HG03097 (cell line): ENCODE results near the gene ALDH5A1.
"Not testable (repeated sequence)": the region's sequence is repeated elsewhere in the genome, so short reads cannot be mapped to it uniquely, and the experiment has no call there.

Source experiments
- ATAC-seq: cut with Tn5 transposase; IDR thresholded peaks from one replicate; pipeline ENCODE4 v1.9.1; 2021; ENCODE audit not compliant: unreplicated experiment, low FRiP score

ALDH5A1 gene

DNA sequence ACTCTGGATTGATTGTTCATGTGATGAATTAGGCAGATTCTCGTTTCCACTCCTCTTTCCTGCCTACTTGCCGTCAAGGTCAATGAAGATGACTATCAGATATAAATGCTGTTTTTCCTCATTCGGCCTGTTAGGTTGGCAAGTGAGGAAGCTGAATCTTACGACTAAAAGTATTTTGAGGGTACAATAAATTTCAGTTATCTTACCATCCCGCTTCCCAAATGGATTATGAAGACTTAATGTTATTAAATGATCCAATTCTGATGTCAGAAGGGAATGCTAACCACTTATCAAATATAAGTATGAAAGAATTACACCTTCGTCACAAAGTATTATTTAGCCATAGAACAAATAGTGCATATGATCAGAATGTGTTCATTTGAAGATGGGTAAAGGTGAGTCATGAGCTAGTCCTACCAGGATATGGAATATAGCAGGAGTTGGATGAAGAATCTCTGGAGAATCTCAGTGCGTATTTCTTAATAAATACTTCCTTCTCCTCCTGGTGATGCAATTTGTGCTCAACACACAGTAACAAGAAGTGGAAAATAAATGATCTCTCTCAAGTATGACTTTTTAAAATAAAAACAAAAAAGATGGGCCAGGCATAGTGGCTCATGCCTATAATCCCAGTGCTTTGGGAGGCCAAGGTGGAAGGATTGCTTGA, 10.0 kb upstream of the ALDH5A1 start:
- ATAC-seq: no peak

DNA sequence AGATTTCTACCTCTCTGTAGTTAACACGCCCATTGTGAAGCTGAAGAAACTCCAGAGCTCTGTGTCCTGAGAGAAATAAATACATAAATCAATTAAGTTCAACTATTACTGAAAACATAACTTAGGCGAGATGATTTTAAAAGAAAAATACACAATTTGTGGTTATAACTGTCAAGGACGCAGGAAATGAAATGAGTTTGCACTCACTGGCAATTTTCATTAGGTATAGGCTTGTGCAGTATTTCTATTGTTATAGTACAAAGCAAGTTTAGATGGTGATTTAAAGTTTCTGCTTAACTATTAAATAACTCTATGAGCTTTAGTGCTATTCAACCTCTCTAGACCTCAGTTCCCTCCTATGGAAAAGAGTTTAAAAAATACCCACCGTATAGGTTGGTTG, 8.7 kb upstream of the ALDH5A1 start:
- ATAC-seq: no peak

DNA sequence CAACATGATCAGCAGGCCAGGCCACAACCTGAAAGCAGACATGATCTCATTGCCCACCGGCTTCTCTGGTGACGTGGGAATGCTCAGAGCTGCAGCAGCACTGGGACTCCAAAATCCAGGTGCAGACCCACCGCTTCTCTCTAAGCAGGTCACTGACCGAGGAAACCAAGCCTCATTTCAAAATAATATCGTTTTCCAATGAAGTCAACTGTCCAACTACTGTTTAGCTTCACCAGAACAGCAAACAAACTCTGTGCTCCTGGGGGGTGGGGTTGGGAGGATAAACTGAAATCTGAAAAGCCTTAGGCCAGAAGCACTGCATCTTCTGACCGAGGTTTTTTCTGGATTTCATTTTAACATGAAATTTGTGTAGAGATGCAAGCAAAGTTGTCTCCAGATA, 5.3 kb upstream of the ALDH5A1 start, which contains the start of gene GPLD1:
Gene GPLD1, minus strand, starts transcription at position 109 of the 400 bp plus-strand sequence. Its CDS starts 67 bp downstream, at position 42.
- no peak for ATAC-seq

DNA sequence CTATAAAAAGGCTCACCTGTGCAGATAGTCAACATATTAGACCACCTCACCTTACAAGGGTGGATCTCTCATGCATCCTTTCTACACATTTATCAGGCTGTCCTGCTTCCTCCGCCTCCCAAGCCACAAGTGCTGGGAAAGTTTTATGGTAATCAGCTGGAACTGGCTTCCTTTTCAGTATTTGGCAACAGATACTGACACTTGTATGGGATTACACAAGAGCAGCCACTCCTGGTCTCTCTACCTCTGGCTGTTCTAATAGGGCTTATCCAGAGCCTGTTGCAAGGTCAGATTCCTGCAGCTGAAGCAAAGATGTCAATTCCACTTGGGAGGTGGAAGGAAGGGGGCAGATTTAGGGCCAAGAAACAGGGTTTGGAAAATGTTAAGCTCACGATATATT, 4.9 kb upstream of the ALDH5A1 start:
- ATAC-seq: no peak

DNA sequence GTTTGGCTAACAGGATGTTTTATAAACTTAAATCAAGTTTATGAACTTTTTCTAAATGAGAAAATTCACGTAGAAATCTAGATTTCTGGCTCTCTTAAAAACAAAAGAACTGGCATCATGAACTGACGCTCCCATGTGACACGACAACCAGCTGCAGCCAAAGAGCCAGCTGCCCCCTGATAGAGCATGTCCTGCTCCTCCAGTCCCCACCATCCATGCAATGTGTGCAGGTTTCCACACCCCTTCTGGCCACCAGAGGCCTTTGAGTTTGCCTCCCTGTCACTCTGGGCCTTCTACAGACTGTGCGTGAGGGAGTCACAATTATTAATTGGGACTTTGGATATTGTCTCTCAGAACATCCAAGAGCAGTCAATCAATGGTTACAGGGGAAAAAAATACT, 3.8 kb upstream of the ALDH5A1 start:
- no peak for ATAC-seq

DNA sequence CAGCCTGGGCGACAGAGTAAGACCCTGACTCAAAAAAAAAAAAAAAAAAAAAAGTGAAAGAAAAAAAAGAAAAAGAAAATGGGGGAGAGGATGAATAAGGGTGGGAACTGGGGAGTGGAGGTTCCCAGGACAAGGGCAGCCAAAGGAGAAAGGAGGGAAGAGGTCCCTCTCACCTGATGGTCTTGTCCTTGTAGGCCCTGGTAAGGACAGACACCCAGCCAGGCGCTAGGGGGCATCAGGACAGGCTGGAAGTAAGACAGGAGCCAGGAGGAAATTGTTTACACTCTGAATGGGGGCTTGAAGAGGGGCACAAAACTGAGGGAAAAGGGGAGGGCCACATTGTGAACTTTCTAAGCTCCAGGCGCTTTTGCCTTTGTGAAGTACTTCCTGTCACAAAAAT, 2.3 kb upstream of the ALDH5A1 start:
- ATAC-seq: no peak

DNA sequence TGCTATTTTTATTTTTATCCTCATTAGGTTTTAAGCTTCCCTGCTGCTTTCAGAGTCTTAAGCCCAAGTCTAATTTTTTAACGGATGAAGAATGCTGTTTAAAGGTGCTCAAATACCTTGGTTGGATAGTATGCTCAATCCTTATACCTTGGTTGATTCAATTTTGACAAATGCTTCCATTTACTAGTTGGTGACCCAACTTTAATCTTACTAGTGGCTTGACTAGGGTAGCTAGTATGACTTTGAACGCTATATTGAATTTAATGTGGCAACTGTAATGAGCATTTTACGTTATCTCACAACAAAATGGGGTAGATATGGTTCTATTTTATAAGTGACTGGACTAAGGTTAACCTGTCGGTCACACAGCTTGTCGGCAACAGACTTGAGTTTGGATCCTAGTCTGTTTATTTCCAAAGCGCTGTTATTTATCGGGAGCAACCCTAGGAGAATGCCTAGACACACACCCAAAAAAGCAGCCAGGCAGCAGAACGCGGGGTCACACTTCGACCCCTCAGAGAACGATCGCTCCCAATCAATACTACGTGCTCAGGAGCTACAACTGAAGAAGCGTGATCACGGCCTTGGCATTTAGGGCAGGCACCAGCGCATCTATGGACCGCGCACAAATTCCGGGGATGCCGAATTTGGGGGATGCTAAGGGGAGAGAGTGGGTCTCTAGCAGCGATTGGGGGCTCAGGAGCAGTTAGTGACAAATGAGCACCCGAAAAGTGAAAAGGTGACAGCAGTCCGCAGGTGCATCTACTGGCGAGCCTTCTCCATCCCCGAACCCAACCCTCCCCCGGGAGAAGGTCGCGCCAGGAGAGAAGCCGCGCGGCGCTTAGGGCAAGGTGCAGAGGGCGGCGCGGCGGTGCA, 586 bp upstream of the ALDH5A1 start:
- no peak for ATAC-seq

DNA sequence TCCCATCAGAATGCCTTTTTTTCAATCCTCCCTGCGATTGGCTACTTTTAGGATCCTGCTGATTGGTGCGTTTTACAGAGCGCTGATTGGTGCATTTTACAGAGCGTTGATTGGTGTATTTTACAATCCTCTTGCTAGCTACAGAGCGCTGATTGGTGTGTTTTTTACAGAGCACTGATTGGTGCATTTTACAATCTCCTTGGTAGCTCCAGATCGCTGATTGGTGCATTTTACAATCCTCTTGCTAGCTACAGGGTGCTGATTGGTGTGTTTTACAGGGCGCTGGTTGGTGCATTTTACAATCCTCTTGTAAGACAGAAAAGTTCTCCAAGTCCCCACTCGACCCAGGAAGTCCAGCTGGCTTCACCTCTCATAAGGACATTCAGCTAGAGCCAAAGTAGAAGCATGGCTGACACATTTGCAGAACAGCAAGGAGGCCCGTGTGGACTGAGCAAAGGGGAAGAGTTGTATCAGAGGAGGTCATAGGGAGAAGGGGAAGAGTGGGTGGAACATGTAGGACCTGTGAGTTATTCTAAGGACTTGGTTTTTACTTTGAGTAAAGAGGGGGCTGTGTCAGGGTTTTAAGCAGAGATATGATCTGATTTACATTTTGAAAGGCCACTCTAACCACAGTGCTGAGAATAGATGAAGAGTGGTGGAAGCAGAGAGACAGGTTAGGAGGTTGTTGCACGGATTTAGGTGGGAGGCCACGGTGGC, 2.6 kb downstream of the ALDH5A1 start:
- no peak for ATAC-seq

DNA sequence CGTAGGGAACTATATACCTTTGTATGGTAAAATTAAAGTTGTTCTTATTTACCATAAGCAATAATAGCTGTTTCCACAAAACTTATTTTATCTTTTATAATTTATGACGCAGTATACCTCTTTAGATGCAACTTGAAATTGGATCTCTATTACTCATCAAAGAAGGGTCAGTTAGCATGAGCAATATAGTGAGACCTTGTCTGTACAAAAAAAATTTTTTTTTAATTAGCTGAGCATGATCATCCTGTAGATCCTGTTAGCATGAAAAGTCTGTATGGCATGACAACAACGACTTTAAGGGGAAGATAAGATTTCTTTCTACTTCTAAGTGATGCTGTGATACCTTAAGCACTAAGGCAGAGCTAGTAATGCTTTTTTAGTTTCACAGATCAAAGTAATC, 5.9 kb downstream of the ALDH5A1 start:
- no peak for ATAC-seq

DNA sequence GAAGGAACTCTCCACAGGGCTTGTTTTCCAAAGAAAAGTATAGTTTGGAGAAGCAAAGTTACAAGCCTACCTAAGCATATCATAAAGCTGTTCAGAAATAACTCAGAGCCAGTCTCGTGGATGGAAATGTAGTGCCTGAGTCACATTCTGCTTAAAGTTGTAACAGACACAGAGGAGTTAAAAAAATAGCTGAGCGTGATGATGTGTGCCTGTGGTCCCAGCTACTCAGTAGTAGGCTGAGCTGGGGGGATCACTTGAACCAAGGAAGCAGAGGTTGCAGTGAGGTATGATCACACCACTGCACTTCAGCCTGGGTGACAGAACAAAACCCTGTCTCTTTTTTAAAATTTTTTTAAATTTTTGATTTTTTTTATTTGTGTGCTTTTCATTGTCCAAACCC, 6.6 kb downstream of the ALDH5A1 start:
- ATAC-seq: no peak

DNA sequence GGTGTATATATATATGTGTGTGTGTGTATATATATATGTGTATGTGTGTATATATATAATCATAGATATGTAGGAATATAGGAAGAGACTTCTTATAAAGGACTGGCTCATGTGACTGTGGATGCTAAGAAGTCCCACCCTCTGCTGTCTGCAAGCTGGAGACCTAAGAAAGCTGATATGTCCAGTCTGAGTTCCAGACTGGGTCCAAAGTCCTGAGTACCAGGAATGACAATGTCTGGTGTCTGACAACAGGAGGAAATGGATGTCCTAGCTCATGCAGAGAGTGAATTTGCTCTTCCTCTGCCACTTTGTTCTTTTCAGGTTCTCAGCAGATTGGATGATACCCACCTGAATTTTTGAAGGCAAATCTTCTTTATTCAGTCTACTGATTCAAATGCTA, 7.1 kb downstream of the ALDH5A1 start:
- ATAC-seq: no peak

DNA sequence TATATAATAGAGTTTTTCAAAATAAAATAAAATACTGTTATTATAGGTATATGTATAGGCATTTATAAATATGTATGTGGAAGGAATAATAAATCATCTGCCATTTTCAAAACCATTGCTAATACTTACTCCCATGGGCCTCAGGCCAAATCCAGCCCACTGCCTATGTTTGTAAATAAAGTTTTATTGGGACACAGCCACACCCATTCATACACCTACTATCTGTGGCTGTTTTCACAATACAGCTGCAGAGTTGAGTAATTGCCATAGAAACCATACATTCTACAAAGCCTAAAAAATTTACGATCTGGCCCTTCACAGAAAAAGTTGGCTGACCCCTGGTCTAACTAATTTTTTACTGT, 9.5 kb downstream of the ALDH5A1 start:
- ATAC-seq: no peak

DNA sequence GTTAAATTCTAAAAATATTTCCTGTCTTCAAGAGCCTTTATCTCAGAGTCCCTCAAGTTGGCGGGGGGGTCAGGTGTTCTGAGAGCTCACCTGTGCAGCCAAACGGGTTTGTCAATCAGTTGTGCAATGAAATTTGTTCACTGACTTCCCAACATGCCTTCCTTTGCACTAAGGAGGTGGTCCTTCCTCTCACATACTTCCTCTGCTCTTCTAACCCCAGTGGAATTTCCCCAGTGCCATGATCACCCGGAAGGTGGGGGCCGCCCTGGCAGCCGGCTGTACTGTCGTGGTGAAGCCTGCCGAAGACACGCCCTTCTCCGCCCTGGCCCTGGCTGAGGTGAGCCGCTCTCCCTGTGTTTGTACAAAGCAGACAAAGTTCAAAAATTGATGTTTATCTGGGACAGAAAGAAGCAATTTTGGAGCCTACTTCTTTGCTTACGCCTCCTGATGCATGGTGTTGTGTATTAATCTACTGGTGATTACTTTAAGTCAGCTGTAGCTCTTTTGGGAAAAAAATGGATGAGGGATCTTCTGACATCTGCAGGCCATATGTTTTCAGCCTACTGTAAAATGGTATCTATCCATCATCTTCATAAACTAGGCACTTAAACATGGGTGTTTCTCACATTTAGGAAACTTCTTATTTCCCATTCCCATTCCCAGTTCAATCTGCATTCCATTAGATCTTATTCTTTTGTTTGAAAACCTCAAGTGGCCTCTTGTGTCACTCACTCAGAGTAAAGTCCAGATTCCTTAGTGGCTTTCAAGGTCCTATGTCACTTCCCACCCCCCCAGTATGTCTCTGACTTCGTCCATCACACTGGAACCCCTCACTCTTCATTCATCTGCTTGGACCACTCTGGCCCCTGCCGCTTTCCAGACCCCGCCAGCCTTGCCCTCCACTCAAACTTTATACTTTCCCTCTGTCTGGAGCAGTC, 10.1 kb downstream of the ALDH5A1 start:
- ATAC-seq: no peak

DNA sequence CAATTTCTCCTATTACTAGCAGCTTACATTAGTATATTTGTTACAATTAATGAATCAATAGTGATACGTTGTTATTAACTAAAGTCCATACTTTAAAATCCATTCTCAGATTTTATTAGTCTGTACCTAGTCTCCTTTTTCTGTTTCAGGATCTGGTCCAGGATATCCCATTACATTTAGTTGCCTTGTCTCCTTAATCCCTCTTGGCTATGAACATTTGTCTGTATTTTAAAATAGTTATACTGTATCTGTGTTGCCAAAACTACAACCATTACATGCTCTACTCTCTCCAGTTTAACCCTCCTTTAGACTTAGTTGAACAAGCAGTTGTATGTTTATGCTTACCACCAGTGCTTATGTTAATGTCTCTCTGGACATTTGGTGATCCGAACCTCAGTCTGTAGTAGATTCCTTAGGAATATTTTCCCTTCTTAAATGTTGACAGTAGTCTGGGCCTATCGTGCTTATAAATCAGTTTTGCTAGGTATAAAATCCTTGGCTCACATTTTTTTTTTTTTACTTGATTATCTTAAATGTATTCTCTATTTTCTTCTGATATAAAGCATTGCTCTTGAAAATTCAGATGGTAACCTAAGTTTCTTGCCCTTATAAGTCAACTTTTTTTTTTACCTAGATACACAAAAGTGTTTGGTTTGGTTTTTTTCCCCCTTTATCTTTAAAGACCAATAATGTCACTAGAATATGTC, 12.2 kb downstream of the ALDH5A1 start:
- no peak for ATAC-seq

DNA sequence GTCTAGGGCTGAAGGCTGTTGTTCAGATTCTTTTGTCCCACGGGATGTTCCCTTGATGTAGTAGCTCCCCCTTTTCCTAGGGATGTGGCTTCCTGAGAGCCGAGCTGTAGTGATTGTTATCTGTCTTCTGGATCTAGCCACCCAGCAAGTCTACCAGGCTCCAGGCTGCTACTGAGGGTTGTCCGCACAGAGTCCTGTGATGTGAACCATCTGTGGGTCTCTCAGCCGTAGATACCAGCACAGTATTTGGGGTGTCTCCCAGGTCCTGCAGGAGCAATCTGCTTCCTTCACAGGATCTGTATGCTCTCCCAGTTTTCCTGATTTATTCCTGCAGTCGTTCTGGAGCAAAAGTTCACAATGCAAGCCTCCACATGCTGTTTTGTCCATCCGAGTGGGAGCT, 17.2 kb downstream of the ALDH5A1 start:
- not testable (repeated sequence) for ATAC-seq

DNA sequence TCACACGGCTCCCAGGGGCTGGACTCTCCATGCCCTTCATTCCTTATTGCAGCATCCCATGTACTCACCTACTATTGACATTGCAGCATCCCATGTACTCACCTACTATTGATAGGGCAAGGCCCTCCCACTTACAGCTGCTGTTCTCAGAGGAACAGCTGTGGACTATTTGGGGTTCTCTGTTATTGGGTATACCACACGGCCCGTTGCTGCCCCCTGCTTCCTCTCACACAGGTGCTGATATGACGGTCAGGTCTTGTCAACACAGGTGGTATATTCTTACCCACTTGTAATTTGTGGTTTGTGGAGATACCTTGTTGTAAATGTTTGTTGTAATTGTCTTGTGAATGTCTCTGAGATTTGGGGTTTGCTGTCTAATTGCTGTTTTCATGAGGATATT, 18.8 kb downstream of the ALDH5A1 start:
- no peak for ATAC-seq

DNA sequence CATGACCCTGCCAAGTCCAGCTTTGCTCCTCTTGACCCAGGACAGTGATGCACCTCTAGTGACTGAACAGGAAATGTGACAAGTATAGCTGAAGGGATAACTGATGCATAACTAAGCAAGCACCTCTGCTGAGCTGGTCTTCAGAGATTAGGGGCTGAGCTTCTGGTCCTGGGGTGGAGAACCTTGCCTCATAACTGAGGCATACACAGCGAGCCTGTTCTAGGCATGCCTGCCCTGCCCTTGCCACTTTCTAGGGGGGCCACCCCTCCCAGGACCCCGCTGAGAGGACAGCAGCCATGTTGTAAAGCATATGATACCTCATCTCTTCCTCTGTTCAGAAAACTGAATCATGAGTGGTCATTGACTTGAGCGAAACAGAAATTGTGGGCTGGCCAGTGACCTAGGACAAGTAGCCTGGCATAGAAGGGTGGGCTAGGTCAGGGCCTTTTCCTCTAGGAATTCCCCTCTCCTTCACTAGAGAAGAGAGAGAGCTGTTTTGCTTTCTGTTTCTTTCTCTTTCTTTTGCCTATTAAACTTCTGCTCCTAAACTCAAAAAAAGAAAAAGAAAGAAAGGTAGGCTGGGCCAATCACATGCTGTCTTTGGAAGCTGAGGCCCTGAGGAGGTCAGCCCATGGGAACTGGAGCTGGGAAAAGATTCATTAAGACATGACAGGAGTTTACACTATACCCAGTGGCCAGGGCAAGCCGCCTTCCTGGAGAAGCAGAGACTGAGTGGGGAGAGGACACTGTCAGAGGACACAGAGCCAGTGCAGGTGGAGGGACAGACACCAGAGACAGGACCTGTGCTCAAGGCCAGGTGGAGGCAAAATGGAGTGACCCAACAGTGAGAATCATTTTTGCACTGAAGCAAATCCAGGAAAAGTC, 23.1 kb downstream of the ALDH5A1 start:
- peak; percentile 48 for ATAC-seq

DNA sequence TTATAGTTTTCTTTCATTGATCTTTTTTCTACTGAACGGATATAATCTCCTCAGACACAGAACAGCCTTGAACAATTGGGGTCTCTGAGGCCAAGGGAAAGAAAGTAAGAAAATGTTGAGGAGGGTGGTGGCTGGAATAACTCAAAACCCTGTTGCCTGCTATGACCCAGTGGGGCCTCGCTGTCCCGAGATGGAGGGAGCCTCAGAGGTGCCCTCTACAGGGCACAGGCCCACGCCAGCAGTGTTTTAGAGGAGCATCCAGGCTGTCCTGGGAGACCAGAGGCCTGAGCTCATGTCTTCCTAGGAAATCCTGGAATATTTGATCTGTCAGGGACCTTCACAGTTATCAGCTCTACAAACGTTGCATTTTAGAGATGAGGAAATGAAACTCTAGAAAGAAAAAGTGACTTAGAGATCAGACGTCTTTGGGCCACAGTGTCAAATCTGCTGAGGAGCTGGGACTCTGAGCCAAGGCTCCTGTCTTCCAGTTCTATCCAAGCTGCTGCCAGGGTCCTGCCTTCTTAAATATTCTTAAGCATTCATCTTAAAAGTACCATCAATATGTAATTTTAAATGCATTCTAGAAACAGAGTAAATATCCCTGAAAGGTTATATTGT, 26.3 kb downstream of the ALDH5A1 start:
- ATAC-seq: peak; percentile 45
